OCI-LY7 (cell line): ENCODE results near the gene PTGR1. TPM values are rescaled to one million over a fixed set of nuclear protein-coding genes. Genes with fewer than 3 reads are reported as not detected.

Experiments
- BruUV-seq: library from RNA; stranded (reverse); fragments of 400-500 nt; replicated peaks from 2 replicates; lab custom pipeline; 2021; lab: Mats Ljungman, UMichigan
- CTCF ChIA-PET: fragments of 300-600 bp; sonication (Branson Sonifier 250); formaldehyde crosslinking; loops from one replicate; lab custom pipeline; 2022; ENCODE audit warnings: antibody characterized with exemption; ENCODE audit not compliant: unreplicated experiment; lab: Charles Lee
- POLR2A ChIA-PET: fragments of 300-600 bp; sonication (Branson Sonifier 250); formaldehyde crosslinking; loops from one replicate; lab custom pipeline; 2022; ENCODE audit warnings: antibody characterized with exemption; lab: Charles Lee
- DNase-seq: peaks from one replicate; pipeline ENCODE4 v3.0.0-alpha.2; 2015; ENCODE audit warnings: low spot score
- H2AFZ ChIP-seq: fragments of 200-600 bp; sonication (generic), shearing (Covaris generic); 2 replicates; pipeline ENCODE4 v1.6.1; 2014; ENCODE audit warnings: mild to moderate bottlenecking, antibody characterized with exemption, low read length, moderate library complexity
- H3K27ac ChIP-seq: fragments of 200-600 bp; sonication (generic); 2 replicates; pipeline ENCODE4 v1.5.1; 2014; ENCODE audit warnings: mixed run types, low read depth, mild to moderate bottlenecking, moderate library complexity, low read length, inconsistent platforms; ENCODE audit not compliant: poor library complexity, severe bottlenecking
- H3K36me3 ChIP-seq: fragments of 200-600 bp; sonication (generic); 2 replicates; pipeline ENCODE4 v1.6.1; 2014; ENCODE audit warnings: mild to moderate bottlenecking, antibody characterized with exemption, low read length, moderate library complexity, mixed read lengths; ENCODE audit not compliant: insufficient read depth
- H3K4me1 ChIP-seq: fragments of 200-600 bp; sonication (generic); 2 replicates; pipeline ENCODE4 v1.5.1; 2014; ENCODE audit warnings: mild to moderate bottlenecking, low read length; ENCODE audit not compliant: insufficient read depth, poor library complexity, severe bottlenecking
- H3K4me2 ChIP-seq: fragments of 200-600 bp; sonication (generic); 2 replicates; pipeline ENCODE4 v1.6.1; 2014; ENCODE audit warnings: mild to moderate bottlenecking, low read length
- H3K4me3 ChIP-seq: fragments of 200-600 bp; sonication (generic); 2 replicates; pipeline ENCODE4 v1.5.1; 2014; ENCODE audit warnings: mild to moderate bottlenecking, low read depth, low read length; ENCODE audit not compliant: poor library complexity, severe bottlenecking
- H3K79me2 ChIP-seq: fragments of 200-600 bp; sonication (generic); 2 replicates; pipeline ENCODE4 v1.6.1; 2016; ENCODE audit warnings: low read depth, mild to moderate bottlenecking, low read length, moderate library complexity, mixed read lengths; ENCODE audit not compliant: insufficient read depth
- H3K9me2 ChIP-seq: fragments of 200-600 bp; sonication (generic); 2 replicates; pipeline ENCODE4 v1.6.1; 2016; ENCODE audit warnings: mild to moderate bottlenecking, low read length, mixed read lengths; ENCODE audit not compliant: insufficient read depth
- H3K9me3 ChIP-seq: fragments of 200-600 bp; sonication (generic); 2 replicates; pipeline ENCODE4 v1.6.1; 2014; ENCODE audit warnings: mild to moderate bottlenecking, mixed run types, low read length, mixed read lengths
- H4K20me1 ChIP-seq: fragments of 200-600 bp; sonication (generic); 2 replicates; pipeline ENCODE4 v1.6.1; 2014; ENCODE audit warnings: mild to moderate bottlenecking, antibody characterized with exemption, low read length, moderate library complexity, mixed read lengths; ENCODE audit not compliant: insufficient read depth
- CTCF ChIP-seq: fragments of 200-600 bp; sonication (generic); conservative IDR thresholded peaks from 2 replicates; pipeline ENCODE4 v1.5.1; 2014; ENCODE audit warnings: mild to moderate bottlenecking, antibody characterized with exemption, low read length, moderate library complexity, mixed read lengths
- EZH2phosphoT487 ChIP-seq: fragments of 200-600 bp; sonication (generic); IDR thresholded peaks from 2 replicates; pipeline ENCODE4 v1.6.1; 2018; ENCODE audit warnings: low read depth, borderline replicate concordance, mild to moderate bottlenecking, mixed run types, antibody characterized with exemption, low read length, moderate library complexity, mixed read lengths
- intact Hi-C: fragments of 100-400 bp; cut with micrococcal nuclease; formaldehyde crosslinking; loops from one replicate; pipeline ENCODE4 v1.10.0; 2022; ENCODE audit not compliant: unreplicated experiment
- total RNA-seq, 2 experiments: library from RNA; depleted of rRNA in 1 of 2; stranded (reverse); fragments of >200 nt in 1 of 2; shearing (Covaris generic) in 1 of 2; gene quantifications; 2 replicates each; pipeline ENCODE4 v1.2.3, GENCODE V29; 2014 to 2022

PTGR1 gene
- total RNA-seq, 2 experiments from 2014 or later = not detected

- ChIA-PET POLR2A (interaction anchor here (0.6 kb wide), 1 partner anchor 15 kb away, joined by 3 read pairs; no protein-coding TSS in a partner anchor), CTCF (no interaction called here)
- Histone ChIP-seq H4K20me1 (no peaks in the 10 kb centered on the region), H3K4me3 (no peak overlapping the region), H3K9me2 (no peaks in the 10 kb centered on the region), H3K27ac (no peak overlapping the region), H3K4me2 (no peak overlapping the region), H3K79me2 (no peaks in the 10 kb centered on the region), H3K4me1 (no peaks in the 10 kb centered on the region), H2AFZ (no peak overlapping the region), H3K36me3 (no peaks in the 10 kb centered on the region), H3K9me3 (peaks cover 16% of the 10 kb centered on the region; the same call in 1 of the 2 replicates)
- TF ChIP-seq CTCF = no peak
- TF ChIP-seq EZH2phosphoT487 = no peak
- intact Hi-C loops = no loop called here
- no TSS peak for BruUV-seq
- DNase-seq = no peak
Observed at GRCh38 chr9:111548623-111549022, 50.8 kb downstream of the PTGR1 start.

GRCh38 chr9:111542497-111543254 is 56.8 kb downstream of the PTGR1 start:
- Histone ChIP-seq H4K20me1 (no peaks in the 10 kb centered on the region), H3K4me2 (no peak overlapping the region), H2AFZ (no peak overlapping the region; the same call in 1 of the 2 replicates), H3K36me3 (no peaks in the 10 kb centered on the region), H3K4me1 (no peaks in the 10 kb centered on the region), H3K27ac (no peak overlapping the region), H3K4me3 (no peak overlapping the region), H3K9me2 (no peaks in the 10 kb centered on the region), H3K9me3 (peaks cover 35% of the 10 kb centered on the region), H3K79me2 (no peaks in the 10 kb centered on the region)
- no peak for DNase-seq
- no peak for TF ChIP-seq CTCF
- TF ChIP-seq EZH2phosphoT487 = no peak
- intact Hi-C loops = no loop called here
- CTCF ChIA-PET = no interaction called here
- POLR2A ChIA-PET = interaction anchor here (0.7 kb wide), 1 partner anchor 351 kb away, joined by 5 read pairs; no protein-coding TSS in a partner anchor
- BruUV-seq = no TSS peak
